Measurements from ENCODE around the gene KDM4E.

Gene KDM4E

GRCh38 chr11:95024958-95025357 is at the start of gene KDM4E:
KDM4E (plus strand) TSS chr11:95025258; CDS start chr11:95025558, 300 bp downstream.
- Histone ChIP-seq H3K27me3 (ENCODE audit: control insufficient read depth, insufficient read depth, low read length) (no peaks in the 10 kb centered on the region), H3K4me1 (ENCODE audit: control insufficient read depth, insufficient read depth, low read length) (no peaks in the 10 kb centered on the region), H3K9me3 (ENCODE audit: control insufficient read depth, insufficient read depth, low read length) (no peaks in the 10 kb centered on the region), H3K9ac (ENCODE audit: low read depth, low read length) (no peak within 1 kb of the TSS), H3K36me3 (ENCODE audit: control insufficient read depth, insufficient read depth, low read length) (no peaks in the 10 kb centered on the region), H3K4me3 (ENCODE audit: low read depth, low read length) (no peak within 1 kb of the TSS), H3K27ac (ENCODE audit: low read depth, low read length) (no peak within 1 kb of the TSS)

DNA sequence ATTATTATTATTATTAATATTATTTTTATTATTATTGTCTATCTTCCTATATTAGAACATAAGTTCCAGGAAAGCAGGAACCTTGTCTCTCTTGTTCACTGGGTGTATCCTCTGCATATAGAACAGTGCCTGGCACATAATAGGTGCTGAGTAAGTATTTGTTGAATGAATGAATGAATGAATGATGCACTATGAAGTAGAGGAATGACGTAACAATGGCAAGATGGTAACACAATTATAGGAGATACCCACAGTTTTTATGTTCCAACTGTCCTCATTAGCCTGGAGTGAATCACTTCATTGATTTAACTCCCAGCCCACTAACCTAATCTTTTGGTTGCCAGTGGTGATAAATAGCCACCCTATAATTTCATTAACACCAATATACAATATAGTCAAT is 49.5 kb upstream of the KDM4E start:
- Histone ChIP-seq H3K4me1 (ENCODE audit: control insufficient read depth, insufficient read depth, low read length) (peaks cover 4% of the 10 kb centered on the region; the same call in 1 of the 2 replicates), H3K27ac (ENCODE audit: low read depth, low read length) (no peak overlapping the region), H3K9ac (ENCODE audit: low read depth, low read length) (no peak overlapping the region), H3K36me3 (ENCODE audit: control insufficient read depth, insufficient read depth, low read length) (peaks cover 18% of the 10 kb centered on the region), H3K27me3 (ENCODE audit: control insufficient read depth, insufficient read depth, low read length) (no peaks in the 10 kb centered on the region), H3K9me3 (ENCODE audit: control insufficient read depth, insufficient read depth, low read length) (no peaks in the 10 kb centered on the region), H3K4me3 (ENCODE audit: low read depth, low read length) (no peak overlapping the region)

- Histone ChIP-seq H3K4me3 (ENCODE audit: low read depth, low read length) (no peak overlapping the region), H3K27ac (ENCODE audit: low read depth, low read length) (no peak overlapping the region), H3K9ac (ENCODE audit: low read depth, low read length) (no peak overlapping the region), H3K4me1 (ENCODE audit: control insufficient read depth, insufficient read depth, low read length) (no peaks in the 10 kb centered on the region), H3K27me3 (ENCODE audit: control insufficient read depth, insufficient read depth, low read length) (0 out of 2 replicates have a peak, but pooled peaks cover 6% of the 10 kb centered on the region), H3K9me3 (ENCODE audit: control insufficient read depth, insufficient read depth, low read length) (no peaks in the 10 kb centered on the region; the same call in 1 of the 2 replicates), H3K36me3 (ENCODE audit: control insufficient read depth, insufficient read depth, low read length) (no peaks in the 10 kb centered on the region)
These were observed 37.7 kb upstream of the KDM4E start for GRCh38 chr11:94987378-94987777.

DNA sequence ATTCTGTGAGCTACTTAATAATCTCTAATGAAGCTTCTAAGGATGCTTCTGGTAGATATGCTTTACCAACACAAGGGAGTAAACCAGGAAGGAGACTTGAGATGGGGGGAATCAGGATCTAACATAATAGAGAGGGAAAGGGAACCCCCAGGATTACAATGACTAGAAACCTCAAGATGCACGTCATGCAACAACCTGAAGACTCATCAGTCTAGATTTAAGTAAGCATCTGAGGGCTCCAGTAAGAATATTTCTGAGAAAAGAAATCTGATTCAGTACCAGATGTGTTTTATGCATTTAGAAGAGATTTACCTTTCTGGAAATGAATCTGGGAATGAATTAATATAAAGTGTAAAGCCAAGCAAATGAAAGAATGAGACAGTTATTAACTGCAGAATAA is 36.3 kb upstream of the KDM4E start:
- H3K4me3 ChIP-seq (ENCODE audit: low read depth, low read length) = no peak overlapping the region
- no peak overlapping the region for H3K9ac ChIP-seq (ENCODE audit: low read depth, low read length)
- no peaks in the 10 kb centered on the region; the same call in 1 of the 2 replicates for H3K9me3 ChIP-seq (ENCODE audit: control insufficient read depth, insufficient read depth, low read length)
- H3K36me3 ChIP-seq (ENCODE audit: control insufficient read depth, insufficient read depth, low read length) = no peaks in the 10 kb centered on the region
- H3K27me3 ChIP-seq (ENCODE audit: control insufficient read depth, insufficient read depth, low read length) = 0 out of 2 replicates have a peak, but pooled peaks cover 6% of the 10 kb centered on the region
- peaks cover 2% of the 10 kb centered on the region; the same call in 1 of the 2 replicates for H3K4me1 ChIP-seq (ENCODE audit: control insufficient read depth, insufficient read depth, low read length)
- no peak overlapping the region for H3K27ac ChIP-seq (ENCODE audit: low read depth, low read length)

DNA sequence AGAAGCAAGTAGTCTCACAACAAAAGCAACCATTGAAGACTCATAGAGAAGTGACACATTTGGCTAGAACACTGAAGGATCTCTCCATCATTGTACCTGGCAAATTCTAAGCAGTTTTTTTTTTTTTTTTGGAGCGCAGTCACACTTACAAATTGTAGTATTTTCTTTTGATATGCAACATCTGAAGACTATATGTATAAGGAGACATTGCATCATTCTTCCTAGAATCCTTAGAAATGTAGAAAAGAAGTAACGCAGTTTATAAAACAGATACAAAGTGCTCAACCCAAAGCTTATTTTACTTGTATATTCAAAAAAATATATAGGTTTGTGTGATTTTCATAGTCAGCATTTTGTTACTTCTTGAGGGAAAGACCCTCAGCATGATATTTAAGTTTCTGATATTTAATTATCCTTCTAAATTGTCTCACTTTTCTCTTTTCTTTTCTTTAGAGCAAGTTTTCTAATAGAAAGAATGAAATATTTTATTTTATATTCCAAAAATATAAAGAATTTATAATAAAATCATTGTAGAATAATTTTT is 31.6 kb upstream of the KDM4E start:
- no peak overlapping the region for H3K4me3 ChIP-seq (ENCODE audit: low read depth, low read length)
- no peak overlapping the region for H3K27ac ChIP-seq (ENCODE audit: low read depth, low read length)
- H3K27me3 ChIP-seq (ENCODE audit: control insufficient read depth, insufficient read depth, low read length) = peaks cover 6% of the 10 kb centered on the region; the same call in 1 of the 2 replicates
- no peaks in the 10 kb centered on the region for H3K36me3 ChIP-seq (ENCODE audit: control insufficient read depth, insufficient read depth, low read length)
- peaks cover 2% of the 10 kb centered on the region; the same call in 1 of the 2 replicates for H3K4me1 ChIP-seq (ENCODE audit: control insufficient read depth, insufficient read depth, low read length)
- no peak overlapping the region for H3K9ac ChIP-seq (ENCODE audit: low read depth, low read length)
- H3K9me3 ChIP-seq (ENCODE audit: control insufficient read depth, insufficient read depth, low read length) = no peaks in the 10 kb centered on the region

DNA sequence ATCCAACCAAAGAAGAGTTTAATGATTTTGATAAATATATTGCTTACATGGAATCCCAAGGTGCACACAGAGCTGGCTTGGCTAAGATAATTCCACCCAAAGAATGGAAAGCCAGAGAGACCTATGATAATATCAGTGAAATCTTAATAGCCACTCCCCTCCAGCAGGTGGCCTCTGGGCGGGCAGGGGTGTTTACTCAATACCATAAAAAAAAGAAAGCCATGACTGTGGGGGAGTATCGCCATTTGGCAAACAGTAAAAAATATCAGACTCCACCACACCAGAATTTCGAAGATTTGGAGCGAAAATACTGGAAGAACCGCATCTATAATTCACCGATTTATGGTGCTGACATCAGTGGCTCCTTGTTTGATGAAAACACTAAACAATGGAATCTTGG is 27.6 kb upstream of the KDM4E start:
- H3K27me3 ChIP-seq (ENCODE audit: control insufficient read depth, insufficient read depth, low read length) = no peaks in the 10 kb centered on the region; the same call in 1 of the 2 replicates
- H3K9ac ChIP-seq (ENCODE audit: low read depth, low read length) = no peak overlapping the region
- H3K9me3 ChIP-seq (ENCODE audit: control insufficient read depth, insufficient read depth, low read length) = no peaks in the 10 kb centered on the region
- H3K36me3 ChIP-seq (ENCODE audit: control insufficient read depth, insufficient read depth, low read length) = no peaks in the 10 kb centered on the region
- no peak overlapping the region for H3K4me3 ChIP-seq (ENCODE audit: low read depth, low read length)
- peaks cover 2% of the 10 kb centered on the region; the same call in 1 of the 2 replicates for H3K4me1 ChIP-seq (ENCODE audit: control insufficient read depth, insufficient read depth, low read length)
- H3K27ac ChIP-seq (ENCODE audit: low read depth, low read length) = no peak overlapping the region

DNA sequence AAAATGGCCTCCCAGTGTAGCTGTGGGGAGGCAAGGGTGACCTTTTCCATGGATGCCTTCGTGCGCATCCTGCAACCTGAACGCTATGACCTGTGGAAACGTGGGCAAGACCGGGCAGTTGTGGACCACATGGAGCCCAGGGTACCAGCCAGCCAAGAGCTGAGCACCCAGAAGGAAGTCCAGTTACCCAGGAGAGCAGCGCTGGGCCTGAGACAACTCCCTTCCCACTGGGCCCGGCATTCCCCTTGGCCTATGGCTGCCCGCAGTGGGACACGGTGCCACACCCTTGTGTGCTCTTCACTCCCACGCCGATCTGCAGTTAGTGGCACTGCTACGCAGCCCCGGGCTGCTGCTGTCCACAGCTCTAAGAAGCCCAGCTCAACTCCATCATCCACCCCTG is 26.8 kb upstream of the KDM4E start:
- H3K9me3 ChIP-seq (ENCODE audit: control insufficient read depth, insufficient read depth, low read length) = no peaks in the 10 kb centered on the region
- no peak overlapping the region for H3K27ac ChIP-seq (ENCODE audit: low read depth, low read length)
- H3K27me3 ChIP-seq (ENCODE audit: control insufficient read depth, insufficient read depth, low read length) = no peaks in the 10 kb centered on the region; the same call in 1 of the 2 replicates
- no peak overlapping the region for H3K9ac ChIP-seq (ENCODE audit: low read depth, low read length)
- no peaks in the 10 kb centered on the region for H3K4me1 ChIP-seq (ENCODE audit: control insufficient read depth, insufficient read depth, low read length)
- H3K36me3 ChIP-seq (ENCODE audit: control insufficient read depth, insufficient read depth, low read length) = no peaks in the 10 kb centered on the region
- H3K4me3 ChIP-seq (ENCODE audit: low read depth, low read length) = no peak overlapping the region

DNA sequence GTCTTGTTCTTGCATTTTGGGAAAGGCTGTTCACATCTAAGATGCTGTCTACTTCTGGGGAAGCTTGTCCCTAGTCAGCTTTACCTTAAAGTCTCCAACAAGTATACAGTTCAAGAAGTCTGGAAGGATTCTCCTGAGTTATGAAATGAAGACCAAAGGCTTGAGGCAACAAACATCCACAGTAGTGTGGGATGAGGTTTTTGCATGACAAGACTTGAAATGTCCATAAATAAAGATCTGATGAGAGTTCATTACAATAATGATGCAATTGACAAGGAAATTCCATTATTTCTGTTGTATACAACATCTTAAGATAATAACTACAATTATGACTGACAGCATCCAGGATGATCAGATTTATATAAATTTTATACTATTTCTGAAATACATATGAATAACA is 21.3 kb upstream of the KDM4E start:
- Histone ChIP-seq H3K27ac (ENCODE audit: low read depth, low read length) (no peak overlapping the region), H3K4me1 (ENCODE audit: control insufficient read depth, insufficient read depth, low read length) (no peaks in the 10 kb centered on the region), H3K9ac (ENCODE audit: low read depth, low read length) (no peak overlapping the region), H3K27me3 (ENCODE audit: control insufficient read depth, insufficient read depth, low read length) (no peaks in the 10 kb centered on the region), H3K4me3 (ENCODE audit: low read depth, low read length) (no peak overlapping the region), H3K36me3 (ENCODE audit: control insufficient read depth, insufficient read depth, low read length) (no peaks in the 10 kb centered on the region), H3K9me3 (ENCODE audit: control insufficient read depth, insufficient read depth, low read length) (no peaks in the 10 kb centered on the region)

DNA sequence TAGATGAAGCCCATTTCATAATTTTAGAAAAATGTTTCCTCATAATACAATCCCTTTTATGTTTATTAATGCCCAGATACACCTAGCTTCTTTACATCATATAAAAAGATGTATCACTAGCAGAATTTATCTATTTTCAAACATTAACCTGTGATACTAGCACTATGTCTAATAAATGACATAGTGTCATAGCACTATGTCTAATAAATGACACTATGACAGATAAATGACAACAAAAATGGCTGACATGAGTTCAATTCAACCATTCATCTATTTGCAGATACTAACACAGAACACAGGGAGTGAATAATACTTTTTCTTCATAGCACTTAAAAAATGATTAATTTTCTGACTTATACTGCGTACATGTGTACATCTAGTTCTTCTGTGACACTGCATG is 19.4 kb upstream of the KDM4E start:
- Histone ChIP-seq H3K27me3 (ENCODE audit: control insufficient read depth, insufficient read depth, low read length) (no peaks in the 10 kb centered on the region), H3K9me3 (ENCODE audit: control insufficient read depth, insufficient read depth, low read length) (no peaks in the 10 kb centered on the region), H3K27ac (ENCODE audit: low read depth, low read length) (no peak overlapping the region), H3K4me3 (ENCODE audit: low read depth, low read length) (no peak overlapping the region), H3K4me1 (ENCODE audit: control insufficient read depth, insufficient read depth, low read length) (no peaks in the 10 kb centered on the region), H3K36me3 (ENCODE audit: control insufficient read depth, insufficient read depth, low read length) (no peaks in the 10 kb centered on the region), H3K9ac (ENCODE audit: low read depth, low read length) (no peak overlapping the region)

DNA sequence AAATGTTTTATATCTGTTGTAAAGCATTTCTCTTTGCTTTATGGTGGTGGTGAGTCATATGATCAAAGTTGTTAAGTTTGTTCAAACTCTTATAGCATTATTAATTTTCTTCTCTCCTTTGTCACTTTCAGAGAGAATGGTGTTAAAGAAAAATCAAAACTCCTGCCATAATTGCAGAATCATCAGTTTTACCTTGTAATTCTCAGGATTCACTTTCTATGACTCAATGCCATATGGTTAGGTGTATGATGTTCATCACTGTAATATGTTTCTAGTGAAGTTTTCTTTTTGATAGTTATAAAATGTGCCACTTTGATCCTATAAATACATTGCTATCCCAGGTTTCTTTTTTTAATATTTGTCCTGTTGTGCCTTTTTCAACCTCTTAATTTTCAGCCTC is 13.7 kb upstream of the KDM4E start:
- Histone ChIP-seq H3K9me3 (ENCODE audit: control insufficient read depth, insufficient read depth, low read length) (no peaks in the 10 kb centered on the region), H3K4me1 (ENCODE audit: control insufficient read depth, insufficient read depth, low read length) (no peaks in the 10 kb centered on the region), H3K27me3 (ENCODE audit: control insufficient read depth, insufficient read depth, low read length) (no peaks in the 10 kb centered on the region), H3K36me3 (ENCODE audit: control insufficient read depth, insufficient read depth, low read length) (no peaks in the 10 kb centered on the region), H3K9ac (ENCODE audit: low read depth, low read length) (no peak overlapping the region), H3K27ac (ENCODE audit: low read depth, low read length) (no peak overlapping the region), H3K4me3 (ENCODE audit: low read depth, low read length) (no peak overlapping the region)

- no peaks in the 10 kb centered on the region for H3K9me3 ChIP-seq (ENCODE audit: control insufficient read depth, insufficient read depth, low read length)
- H3K4me3 ChIP-seq (ENCODE audit: low read depth, low read length) = no peak overlapping the region
- H3K9ac ChIP-seq (ENCODE audit: low read depth, low read length) = no peak overlapping the region
- H3K4me1 ChIP-seq (ENCODE audit: control insufficient read depth, insufficient read depth, low read length) = no peaks in the 10 kb centered on the region
- no peaks in the 10 kb centered on the region for H3K27me3 ChIP-seq (ENCODE audit: control insufficient read depth, insufficient read depth, low read length)
- H3K27ac ChIP-seq (ENCODE audit: low read depth, low read length) = no peak overlapping the region
- no peaks in the 10 kb centered on the region for H3K36me3 ChIP-seq (ENCODE audit: control insufficient read depth, insufficient read depth, low read length)
These were observed 10.8 kb upstream of the KDM4E start for GRCh38 chr11:95014184-95014821.

Data from HUES48 (cell line).